OCI-M2 (cell line): Measurements from ENCODE around the gene DMPK.
"Not testable (repeated sequence)": the region's sequence is repeated elsewhere in the genome, so short reads cannot be mapped to it uniquely, and the experiment has no call there.

ENCODE experiments used
- DNase-seq: peaks from one replicate; lab custom pipeline; 2025; ENCODE audit not compliant: unreplicated experiment; lab: John Stamatoyannopoulos, UW

Gene DMPK

DNA sequence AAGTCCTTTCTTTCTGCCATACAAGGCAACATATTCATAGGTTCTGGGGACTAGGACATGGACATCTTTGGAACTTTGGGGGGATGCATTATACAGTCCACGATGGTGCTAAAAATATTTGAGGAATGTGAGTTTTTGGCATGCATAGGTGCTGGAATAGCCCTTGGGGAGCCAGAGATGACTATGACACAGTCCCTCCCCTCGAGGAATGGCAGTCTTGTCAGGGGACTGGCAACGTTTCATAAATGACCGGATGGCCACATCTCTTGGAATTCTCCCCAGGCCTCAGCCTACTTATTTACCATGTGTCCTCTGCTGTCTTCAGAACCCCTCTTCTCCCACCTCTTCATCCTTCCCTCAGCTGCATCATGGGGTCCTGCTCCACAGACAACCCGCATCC, 35.4 kb downstream of the DMPK start:
- no peak for DNase-seq

DNA sequence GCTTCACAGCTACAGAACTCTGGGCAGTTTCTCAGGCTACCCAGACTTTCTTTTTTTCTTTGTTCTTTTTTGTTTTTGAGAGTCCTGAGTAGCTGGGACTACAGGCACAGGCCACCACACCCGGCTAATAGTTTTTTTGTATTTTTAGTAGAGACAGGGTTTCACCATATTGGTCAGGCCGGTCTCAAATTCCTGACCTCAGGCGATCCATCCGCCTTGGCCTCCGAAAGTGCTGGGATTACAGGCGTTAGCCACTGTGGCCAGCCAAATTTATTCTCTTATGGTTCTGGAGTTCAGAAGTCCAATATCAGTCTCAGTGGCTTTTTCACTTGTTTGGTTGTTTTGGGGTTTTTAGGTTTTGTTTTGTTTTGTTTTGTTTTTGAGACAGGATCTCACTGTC, 36.7 kb downstream of the DMPK start:
- DNase-seq, result no peak

DNA sequence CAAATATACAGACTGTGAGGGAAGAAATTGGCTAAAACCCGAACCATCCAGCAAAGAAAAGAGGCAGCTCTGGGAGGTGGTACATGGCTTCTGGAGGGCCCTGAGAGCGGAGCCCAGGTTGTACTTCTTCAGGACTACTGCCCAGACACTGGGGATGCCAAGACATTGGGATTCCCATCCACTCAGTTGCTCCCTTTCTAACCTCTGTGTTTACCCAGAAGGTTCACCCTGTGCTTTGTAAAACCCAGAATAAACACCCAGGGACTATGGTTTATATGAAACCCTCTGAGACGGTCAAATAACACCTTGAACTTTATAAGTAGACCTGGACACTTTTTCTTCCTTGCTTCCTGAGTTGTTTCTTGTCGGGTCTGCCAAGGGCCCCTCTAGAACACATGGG, 39.3 kb downstream of the DMPK start:
- DNase-seq, result no peak

DNA sequence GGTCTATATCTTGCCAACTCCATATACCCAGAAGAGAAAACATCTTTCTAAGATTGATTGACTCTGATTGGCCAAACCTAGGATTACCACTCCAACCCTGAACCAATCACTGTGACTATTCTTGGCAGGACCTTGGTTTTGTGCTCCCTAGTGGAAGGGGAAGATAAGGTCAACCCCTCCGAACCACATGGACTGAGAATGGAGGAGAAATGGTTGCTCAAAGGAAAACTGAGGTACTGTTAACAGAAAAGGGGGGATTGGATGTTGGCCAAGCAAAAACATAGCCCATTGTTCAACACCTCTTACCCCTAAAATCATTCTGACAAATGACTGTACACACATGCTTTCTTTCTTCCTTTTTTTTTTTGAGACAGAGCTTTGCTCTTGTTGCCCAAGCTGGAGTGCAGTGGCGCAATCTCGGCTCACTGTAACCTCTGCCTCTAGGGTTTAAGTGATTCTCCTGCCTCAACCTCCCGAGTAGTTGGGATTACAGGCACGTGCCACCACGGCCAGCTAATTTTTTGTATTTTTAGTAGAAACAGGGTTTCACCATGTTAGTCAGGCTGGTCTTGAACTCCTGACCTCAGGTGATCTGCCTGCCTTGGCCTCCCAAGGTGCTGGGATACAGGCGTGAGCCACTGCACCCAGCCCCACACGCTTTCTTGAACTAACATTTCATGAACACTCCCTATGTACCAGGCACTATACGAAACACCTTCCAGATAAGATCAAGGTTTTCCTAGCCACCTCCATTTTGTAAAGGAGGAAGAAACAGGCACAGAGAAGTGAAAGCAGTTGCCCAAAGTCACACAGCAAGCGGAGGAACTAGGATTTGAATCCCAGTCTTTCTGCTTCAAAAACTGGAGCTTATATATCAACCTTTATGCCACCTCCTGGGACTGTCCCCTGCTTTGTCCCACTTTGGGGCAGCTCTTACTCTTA, 42.5 kb downstream of the DMPK start:
- no peak for DNase-seq

DNA sequence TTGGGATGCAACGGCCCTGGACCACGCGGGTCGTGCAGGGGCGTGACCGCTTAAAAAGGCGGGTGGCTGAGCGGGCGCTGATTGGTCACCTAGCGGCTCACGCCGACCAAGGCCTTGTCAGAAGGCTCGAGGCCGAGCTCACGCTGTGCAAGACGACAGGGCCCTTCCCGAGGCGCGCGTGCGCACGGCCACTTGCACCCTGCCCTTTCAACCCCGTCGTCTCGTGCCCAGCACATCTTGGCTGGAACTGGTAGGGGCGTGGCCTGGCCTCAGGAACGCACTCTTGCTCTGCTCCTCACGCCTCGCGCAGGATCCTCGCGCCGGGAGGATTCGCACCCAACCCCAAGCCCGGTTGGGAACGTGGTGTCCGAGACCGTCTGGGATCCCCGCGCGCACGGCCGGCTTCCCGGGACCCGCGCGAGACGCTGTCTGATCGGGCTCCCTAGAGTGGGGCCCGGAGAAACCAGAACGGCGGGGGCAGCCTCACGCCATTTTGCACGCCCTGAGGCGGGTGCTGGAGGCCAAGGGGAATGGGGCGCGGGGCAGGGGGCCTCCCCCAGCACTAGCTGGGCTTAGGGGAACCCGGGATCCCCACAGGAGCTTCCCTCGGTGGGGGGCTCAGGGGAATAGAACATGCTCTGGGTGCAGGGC, 49.0 kb downstream of the DMPK start, which contains the start of gene MEIOSIN:
Gene MEIOSIN (plus strand): TSS at position 280 of the 651 bp plus-strand sequence. CDS start 1,938 bp downstream, outside the sequence.
- no peak for DNase-seq

DNA sequence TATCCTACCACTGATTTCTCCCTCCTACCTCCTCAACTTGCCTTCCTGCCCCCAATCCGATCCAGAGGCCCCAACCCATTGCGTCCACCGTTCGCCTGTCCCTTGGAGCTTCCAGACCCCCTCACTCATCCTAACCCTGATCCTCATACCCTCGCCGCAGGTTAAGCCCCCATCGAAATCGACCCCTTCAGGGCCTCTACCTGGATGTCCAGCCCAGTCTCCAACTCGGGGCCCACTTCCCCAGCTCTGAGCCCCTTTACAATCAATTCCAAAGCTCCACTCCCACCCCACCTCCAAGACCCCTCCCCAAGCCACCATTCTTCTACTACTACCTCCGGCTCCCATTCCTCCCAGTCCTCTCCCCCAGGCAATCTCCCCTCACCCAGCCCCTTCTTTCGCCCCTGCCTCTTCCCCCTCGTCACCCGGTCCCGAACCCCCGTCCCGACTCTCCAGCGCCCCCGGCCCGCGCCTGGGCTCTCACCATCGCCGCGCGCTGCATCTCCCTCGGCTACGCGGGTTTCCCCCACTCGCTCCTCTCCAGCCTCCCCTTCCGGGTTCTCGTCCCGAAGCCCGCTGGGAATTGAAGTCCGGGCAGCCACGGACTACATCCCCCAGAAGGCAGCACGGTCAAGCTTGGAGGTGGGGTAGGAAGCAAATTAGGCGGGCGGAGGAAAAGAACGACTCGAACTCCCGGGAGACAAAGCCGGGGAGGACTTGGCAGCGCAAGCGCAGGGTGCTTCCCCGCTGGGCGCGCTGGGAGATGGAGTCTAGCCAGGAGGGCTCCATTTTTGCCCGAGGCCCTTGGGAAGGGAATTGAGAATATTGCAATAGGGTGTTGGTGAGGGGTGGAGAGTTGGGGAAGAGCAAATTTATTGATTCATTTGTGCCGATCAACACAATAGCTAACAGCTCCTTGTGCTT, 51.7 kb downstream of the DMPK start, which contains the start of gene FBXO46:
Gene FBXO46 (minus strand): TSS at position 529 of the 921 bp plus-strand sequence. CDS start 17,401 bp downstream, outside the sequence.
- peak; percentile 88 for DNase-seq

DNA sequence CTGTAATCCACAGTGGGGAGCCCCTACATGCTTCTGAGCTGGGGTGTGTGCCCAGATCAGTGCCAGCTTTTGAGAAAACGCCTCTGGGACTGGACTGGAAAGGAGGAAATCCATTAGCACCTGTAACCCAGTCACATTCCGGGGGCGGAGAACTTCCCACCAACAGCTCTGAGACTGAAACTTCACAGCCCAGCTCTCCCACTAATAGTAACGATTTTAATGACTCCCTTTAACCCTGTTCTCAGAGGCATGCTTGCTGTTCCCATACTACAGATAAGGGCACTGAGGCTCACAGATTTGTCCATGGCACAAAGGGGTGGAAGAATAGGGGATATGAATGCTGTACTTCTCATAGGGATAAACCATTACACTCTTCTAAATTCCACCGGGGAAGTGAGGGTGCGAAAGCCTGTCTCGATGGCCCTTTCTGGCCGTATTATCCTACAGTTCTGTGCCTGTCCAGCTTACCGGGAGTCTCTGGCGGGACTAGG, 52.4 kb downstream of the DMPK start:
- DNase-seq, result no peak

DNA sequence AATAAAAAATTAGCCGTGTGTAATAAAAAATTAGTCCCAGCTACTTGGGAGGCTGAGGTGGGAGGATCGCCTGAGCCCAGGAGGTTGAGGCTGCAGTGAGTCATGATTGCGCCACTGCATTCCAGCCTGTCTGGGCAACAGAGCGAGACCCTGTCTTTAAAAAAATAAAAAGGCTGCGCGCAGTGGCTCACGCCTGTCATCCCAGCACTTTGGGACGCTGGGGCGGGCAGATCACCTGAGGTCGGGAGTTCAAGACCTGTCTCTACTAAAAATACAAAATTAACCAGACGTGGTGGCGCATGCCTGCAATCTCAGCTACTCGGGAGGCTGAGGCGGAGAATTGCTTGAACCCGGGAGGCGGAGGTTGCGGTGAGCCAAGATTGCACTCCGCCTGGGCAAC, 53.6 kb downstream of the DMPK start:
- not testable (repeated sequence) for DNase-seq

DNA sequence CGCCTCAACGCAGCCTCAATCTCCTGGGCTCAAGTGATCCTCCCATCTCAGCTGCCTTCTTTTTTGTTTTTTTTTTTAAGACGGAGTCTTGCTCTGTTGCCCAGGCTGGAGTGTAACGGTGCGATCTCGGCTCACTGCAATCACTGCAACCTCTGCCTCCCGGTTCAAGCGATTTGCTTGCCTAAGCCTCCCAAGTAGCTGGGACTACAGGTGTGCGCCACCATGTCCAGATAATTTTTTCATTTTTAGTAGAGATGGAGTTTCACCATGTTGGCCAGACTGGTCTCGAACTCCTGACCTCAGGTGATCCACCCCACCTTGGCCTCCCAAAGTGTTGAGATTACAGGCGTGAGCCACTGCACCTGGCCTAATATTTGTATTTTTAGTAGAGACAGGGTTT, 62.2 kb downstream of the DMPK start:
- DNase-seq, result not testable (repeated sequence)
